HG02970 (cell line): ENCODE data around the gene TNP2.
"Not testable (repeated sequence)": the region's sequence is repeated elsewhere in the genome, so short reads cannot be mapped to it uniquely, and the experiment has no call there.

Experiments used
- ATAC-seq: cut with Tn5 transposase; IDR thresholded peaks from one replicate; pipeline ENCODE4 v1.9.1; 2021; ENCODE audit warnings: mild to moderate bottlenecking, moderate library complexity, moderate number of reproducible peaks; ENCODE audit not compliant: unreplicated experiment, low FRiP score

TNP2 gene

DNA sequence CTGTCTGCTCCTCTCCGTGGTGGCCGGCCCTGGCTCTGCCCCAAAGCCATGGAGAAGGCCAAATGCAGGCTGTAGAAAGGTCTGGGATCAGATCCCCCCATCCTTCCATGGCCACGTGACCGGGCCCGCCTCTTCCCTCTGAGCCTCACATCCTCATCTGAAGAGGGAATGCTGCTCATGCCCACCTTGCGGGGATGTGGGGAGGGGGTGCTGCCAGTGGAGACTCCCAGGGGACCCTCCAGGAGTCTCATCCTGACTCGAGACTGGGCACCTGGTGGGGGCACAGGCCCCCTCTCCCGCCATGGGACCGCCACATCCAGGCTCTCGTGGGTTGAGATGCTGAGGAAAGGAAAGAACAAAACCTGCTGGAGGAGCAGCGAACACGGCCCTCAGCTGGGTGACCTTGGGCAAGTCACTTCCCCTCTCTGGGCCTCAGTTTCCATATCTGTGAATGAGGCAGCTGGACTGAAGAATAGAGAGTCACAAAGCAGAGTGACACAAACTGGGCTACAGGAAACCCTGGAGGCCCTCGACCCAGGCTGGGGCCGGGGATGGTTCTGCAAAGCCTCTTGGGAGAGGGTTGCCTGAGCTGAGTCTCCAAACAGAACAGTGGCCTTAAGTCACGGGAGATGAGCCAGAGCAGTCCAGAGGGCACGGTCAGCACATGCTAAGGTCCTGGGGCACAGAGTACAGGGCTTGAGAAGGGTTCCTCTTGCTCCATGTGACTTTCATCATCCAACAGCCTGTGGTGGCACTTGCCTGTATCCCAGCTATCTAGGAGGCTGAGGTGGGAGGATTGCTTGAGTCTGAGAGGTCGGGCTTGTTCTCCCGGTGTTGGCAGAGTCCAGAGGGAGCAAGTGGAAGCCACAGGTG, 43.2 kb downstream of the TNP2 start:
- ATAC-seq, result no peak

DNA sequence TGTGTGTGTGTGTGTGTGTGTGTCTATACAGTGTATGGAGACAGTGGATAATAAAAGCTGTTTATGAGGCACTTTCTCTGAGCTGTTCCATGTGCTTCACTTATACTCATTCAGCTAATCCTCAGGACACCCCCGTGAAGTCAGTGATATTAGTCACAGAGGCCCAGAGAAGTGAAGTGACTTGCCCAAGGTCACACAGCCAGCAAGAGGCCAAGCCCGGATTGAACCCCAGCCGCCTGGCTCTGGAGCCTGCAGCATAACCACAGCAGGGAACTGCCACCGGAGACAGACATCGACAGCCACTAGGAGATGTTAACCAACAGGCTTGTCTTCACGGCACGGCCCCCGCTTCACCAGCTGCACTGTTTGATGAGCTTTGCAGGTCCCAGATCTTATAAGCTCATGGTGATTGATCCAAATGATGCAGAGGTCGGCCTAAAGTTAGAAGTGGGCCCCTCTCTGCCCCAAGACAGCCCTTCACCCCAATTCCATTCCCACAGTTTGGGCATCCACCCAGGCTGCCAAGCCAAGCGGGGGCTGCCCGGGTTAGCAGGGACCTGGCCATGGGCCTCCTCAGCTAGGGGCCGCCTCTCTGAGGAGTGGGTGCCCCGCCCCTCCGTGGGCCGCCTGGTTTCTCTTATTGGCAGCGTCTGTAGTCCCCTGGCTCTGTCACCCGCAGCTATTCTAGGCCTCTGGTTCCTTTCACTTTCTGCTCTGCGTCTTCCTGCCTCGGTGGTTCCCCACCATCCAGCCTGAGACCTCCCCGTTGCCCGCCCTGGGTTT, 44.0 kb downstream of the TNP2 start:
- ATAC-seq, result peak; percentile 64

DNA sequence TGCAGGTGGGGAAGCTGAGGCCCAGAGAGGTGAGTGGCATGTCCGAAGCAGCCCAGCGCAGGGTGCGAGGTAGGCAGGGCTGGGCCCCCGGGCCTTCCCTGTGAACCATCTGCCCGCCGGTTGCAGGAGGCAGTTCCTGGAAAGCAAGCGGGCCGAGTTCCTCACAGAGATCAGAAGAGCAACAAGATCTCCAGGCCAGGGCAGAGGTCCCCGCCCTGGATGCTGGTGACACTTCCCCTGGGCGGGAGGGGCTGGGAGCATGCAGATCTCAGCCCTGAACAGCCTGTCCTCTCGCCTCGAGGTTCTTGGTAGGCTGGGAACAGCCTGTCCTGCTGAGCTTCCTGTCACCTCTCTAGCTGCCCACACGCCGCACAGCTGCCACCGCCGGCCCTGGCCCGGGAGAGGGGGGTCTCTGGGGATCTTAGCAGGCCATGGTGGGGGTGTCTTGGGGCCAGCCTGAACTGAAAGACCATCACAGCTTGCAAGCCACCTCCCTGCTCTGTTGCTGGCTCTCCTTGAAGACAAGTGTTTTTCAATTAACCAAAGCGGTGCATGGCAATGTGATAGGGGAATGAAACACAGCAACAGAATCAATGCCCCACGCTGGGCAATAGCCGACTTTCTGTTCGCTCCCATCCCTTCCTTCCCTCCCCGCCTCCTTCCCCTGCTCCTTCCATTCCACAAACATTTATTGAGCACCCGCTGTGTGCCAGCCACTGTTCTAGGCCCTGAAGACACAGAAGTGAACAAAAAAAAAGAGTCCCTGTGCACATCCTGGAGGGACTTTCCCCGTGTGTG, 44.8 kb downstream of the TNP2 start:
- no peak for ATAC-seq

DNA sequence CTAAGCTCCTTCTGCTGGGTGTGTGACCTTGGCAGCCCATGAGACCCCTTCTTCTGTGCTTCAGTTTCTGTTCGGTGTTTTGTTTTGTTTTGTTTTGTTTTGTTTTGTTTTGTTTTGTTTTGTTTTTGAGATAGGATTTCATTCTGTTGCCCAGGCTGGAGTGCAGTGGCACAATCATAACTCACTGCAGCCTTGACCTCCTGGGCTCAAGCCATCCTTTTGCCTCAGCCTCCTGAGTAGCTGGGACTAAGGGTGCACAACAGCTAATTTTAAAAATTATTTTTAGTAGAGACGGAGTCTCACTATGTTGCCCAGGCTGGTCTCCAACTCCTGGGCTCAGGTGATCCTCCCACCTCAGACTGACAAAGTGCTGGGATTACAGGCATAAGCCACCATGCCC, 48.6 kb downstream of the TNP2 start:
- ATAC-seq, result not testable (repeated sequence)

DNA sequence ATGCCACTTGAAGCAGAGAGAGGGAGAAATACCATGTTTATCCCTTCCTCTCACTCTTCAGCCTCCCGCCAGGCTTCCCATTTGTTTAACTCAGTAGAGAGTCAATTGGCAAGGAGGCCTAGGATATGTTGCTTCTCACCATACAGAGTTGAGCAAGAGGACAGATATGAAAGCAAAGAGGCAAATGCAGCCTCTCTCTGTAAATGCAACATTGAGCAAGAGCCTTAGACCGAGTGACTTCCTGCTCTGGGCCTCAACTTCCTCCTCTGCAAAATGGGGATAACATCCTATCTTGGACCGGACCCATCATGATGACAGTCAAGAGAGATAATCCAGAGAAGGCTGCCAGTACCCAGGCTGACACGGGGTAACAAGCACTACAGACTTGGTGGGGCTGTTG, 49.9 kb downstream of the TNP2 start:
- no peak for ATAC-seq

DNA sequence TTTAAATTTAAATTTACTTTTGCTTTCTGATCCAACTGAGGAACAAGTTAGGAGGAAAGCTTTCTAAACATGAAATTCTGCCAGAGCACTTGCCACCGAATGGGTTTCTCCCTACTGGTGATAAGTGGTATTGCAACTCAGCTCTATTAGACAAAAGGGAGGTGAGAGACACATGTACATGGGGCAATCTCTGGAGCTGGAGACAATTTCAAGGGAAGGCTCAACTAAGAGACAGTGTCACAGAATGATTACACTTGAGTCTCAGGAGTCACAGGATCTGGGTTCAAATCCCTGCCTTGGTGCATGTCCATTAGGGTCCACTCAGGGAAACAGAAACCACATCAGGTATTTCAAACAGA, 50.5 kb downstream of the TNP2 start:
- no peak for ATAC-seq
